GM12878 (cell line): ENCODE results near the gene REPIN1. TPM values are rescaled to one million over a fixed set of nuclear protein-coding genes. Genes with fewer than 3 reads are reported as not detected.

ENCODE experiments used
- ASH2L ChIP-seq: fragments of 300-600, 200-600 bp; sonication (generic); IDR thresholded peaks from 2 replicates; pipeline ENCODE4 v1.6.1; 2017; ENCODE audit warnings: low read depth, mild to moderate bottlenecking, borderline replicate concordance
- BMI1 ChIP-seq: fragments of 450-650 bp; IDR thresholded peaks from 2 replicates; pipeline ENCODE4 v1.6.1; 2016; ENCODE audit warnings: mild to moderate bottlenecking, moderate library complexity, borderline replicate concordance
- BRCA1 ChIP-seq: IDR thresholded peaks from 2 replicates; pipeline ENCODE4 v1.6.1; 2011; ENCODE audit warnings: low read depth, low read length, improper control_type of control experiment
- ESRRA ChIP-seq: IDR thresholded peaks from 2 replicates; pipeline ENCODE4 v1.6.1; 2012; ENCODE audit warnings: mild to moderate bottlenecking, low read length, improper control_type of control experiment
- EZH2 ChIP-seq: IDR thresholded peaks from 2 replicates; pipeline ENCODE4 v1.6.1; 2012; ENCODE audit warnings: low read depth, mild to moderate bottlenecking, control low read depth, inconsistent platforms, low read length, borderline replicate concordance; ENCODE audit not compliant: control insufficient read depth
- HDAC2 ChIP-seq: fragments of 200-600 bp; sonication (generic); IDR thresholded peaks from 2 replicates; pipeline ENCODE4 v1.6.1; 2017
- HDGF ChIP-seq: fragments of 450-650 bp; IDR thresholded peaks from 2 replicates; pipeline ENCODE4 v1.6.1; 2016; ENCODE audit warnings: antibody characterized with exemption
- KAT2A ChIP-seq: conservative IDR thresholded peaks from 2 replicates; pipeline ENCODE4 v1.6.1; 2011; ENCODE audit warnings: low read depth, low read length; ENCODE audit not compliant: control insufficient read depth
- KDM1A ChIP-seq: fragments of 200-600 bp; sonication (generic); IDR thresholded peaks from 2 replicates; pipeline ENCODE4 v1.6.1; 2016; ENCODE audit warnings: borderline replicate concordance
- LARP7 ChIP-seq: fragments of 450-650 bp; IDR thresholded peaks from 2 replicates; pipeline ENCODE4 v1.6.1; 2017; ENCODE audit warnings: mild to moderate bottlenecking
- MEF2B ChIP-seq: fragments of 450-650 bp; IDR thresholded peaks from 2 replicates; pipeline ENCODE4 v1.6.1; 2018; ENCODE audit warnings: mild to moderate bottlenecking, moderate library complexity; ENCODE audit not compliant: partially characterized antibody, poor library complexity, severe bottlenecking
- MTA3 ChIP-seq: IDR thresholded peaks from 2 replicates; pipeline ENCODE4 v1.6.1; 2012; ENCODE audit warnings: low read length, inconsistent platforms, borderline replicate concordance
- NFYA ChIP-seq: IDR thresholded peaks from 2 replicates; pipeline ENCODE4 v1.6.1; 2011; ENCODE audit warnings: low read depth, mild to moderate bottlenecking, low read length, improper control_type of control experiment, borderline replicate concordance
- NR2C1 ChIP-seq: fragments of 450-650 bp; IDR thresholded peaks from 2 replicates; pipeline ENCODE4 v1.6.1; 2017; ENCODE audit warnings: antibody characterized with exemption, mild to moderate bottlenecking, moderate library complexity
- PRDM15 ChIP-seq: fragments of 450-650 bp; formaldehyde crosslinking; IDR thresholded peaks from 2 replicates; pipeline ENCODE4 v1.4.0; 2020; ENCODE audit warnings: mild to moderate bottlenecking, moderate library complexity
- RELB ChIP-seq: fragments of 450-650 bp; IDR thresholded peaks from 2 replicates; pipeline ENCODE4 v1.6.1; 2017; ENCODE audit warnings: low read depth, mild to moderate bottlenecking, moderate library complexity
- SRF ChIP-seq, 2 experiments: IDR thresholded peaks; 2 replicates each; pipeline ENCODE4 v1.6.1; 2011; ENCODE audit warnings: low read depth in 2 of 2, low read length in 2 of 2, mild to moderate bottlenecking in 1 of 2, moderate library complexity in 1 of 2
- SUPT20H ChIP-seq: IDR thresholded peaks from 2 replicates; pipeline ENCODE4 v1.6.1; 2011; ENCODE audit warnings: low read depth, mild to moderate bottlenecking, low read length, moderate library complexity, borderline replicate concordance; ENCODE audit not compliant: control insufficient read depth
- TARDBP ChIP-seq: IDR thresholded peaks from 2 replicates; pipeline ENCODE4 v1.6.1; 2016; ENCODE audit warnings: borderline replicate concordance
- YY1 ChIP-seq: IDR thresholded peaks from 2 replicates; pipeline ENCODE4 v1.6.1; 2011; ENCODE audit warnings: low read depth, mild to moderate bottlenecking, low read length
- ZNF274 ChIP-seq: IDR thresholded peaks from one replicate; pipeline ENCODE4 v1.8.0; 2011; ENCODE audit not compliant: insufficient read length, insufficient read depth
- polyA plus RNA-seq, 11 experiments: library from polyadenylated mRNA; depleted of rRNA in 4 of 11; unstranded in 6 of 11; stranded (reverse) in 5 of 11; fragments of >200 nt; fragmentation: Nextera tagmentation in 4 of 11; fragmentation: Illumina TruSeq in 1 of 11; extraction: Ambion mirVana in 4 of 11; extraction: Trizol in 1 of 11; gene quantifications; 1 replicate in 1 of 11; 2 replicates in 10 of 11; pipeline versions ENCODE4 v1.2.1 to v1.2.3, GENCODE V29; 2011 to 2016; ENCODE audit warnings: inconsistent platforms in 2 of 11, missing spikeins in 2 of 11, low read depth in 1 of 11
- total RNA-seq, 4 experiments: library from RNA; depleted of rRNA in 3 of 4; stranded (reverse); fragments of >200 nt in 3 of 4; fragmentation: Illumina TruSeq in 1 of 4; extraction: Trizol in 1 of 4; gene quantifications; 2 replicates each; pipeline versions ENCODE4 v1.2.1 to v1.2.3, GENCODE V29; 2013 to 2021
- TF ChIP-seq, protein P1 (sequence below): IDR thresholded peaks from 2 replicates; pipeline ENCODE4 v1.6.1; 2012; ENCODE audit warnings: mild to moderate bottlenecking, low read depth, low read length

The REPIN1 gene
- total and polyA plus RNA-seq, 10 of the 15 experiments (the other 5 are each of a cell fraction or from before 2014, with no cell fraction given), result 5.1 to 172 (median 76.9) TPM

- no peak for TF ChIP-seq EZH2
- no peak for TF ChIP-seq NFYA
- TF ChIP-seq, protein P1, sequence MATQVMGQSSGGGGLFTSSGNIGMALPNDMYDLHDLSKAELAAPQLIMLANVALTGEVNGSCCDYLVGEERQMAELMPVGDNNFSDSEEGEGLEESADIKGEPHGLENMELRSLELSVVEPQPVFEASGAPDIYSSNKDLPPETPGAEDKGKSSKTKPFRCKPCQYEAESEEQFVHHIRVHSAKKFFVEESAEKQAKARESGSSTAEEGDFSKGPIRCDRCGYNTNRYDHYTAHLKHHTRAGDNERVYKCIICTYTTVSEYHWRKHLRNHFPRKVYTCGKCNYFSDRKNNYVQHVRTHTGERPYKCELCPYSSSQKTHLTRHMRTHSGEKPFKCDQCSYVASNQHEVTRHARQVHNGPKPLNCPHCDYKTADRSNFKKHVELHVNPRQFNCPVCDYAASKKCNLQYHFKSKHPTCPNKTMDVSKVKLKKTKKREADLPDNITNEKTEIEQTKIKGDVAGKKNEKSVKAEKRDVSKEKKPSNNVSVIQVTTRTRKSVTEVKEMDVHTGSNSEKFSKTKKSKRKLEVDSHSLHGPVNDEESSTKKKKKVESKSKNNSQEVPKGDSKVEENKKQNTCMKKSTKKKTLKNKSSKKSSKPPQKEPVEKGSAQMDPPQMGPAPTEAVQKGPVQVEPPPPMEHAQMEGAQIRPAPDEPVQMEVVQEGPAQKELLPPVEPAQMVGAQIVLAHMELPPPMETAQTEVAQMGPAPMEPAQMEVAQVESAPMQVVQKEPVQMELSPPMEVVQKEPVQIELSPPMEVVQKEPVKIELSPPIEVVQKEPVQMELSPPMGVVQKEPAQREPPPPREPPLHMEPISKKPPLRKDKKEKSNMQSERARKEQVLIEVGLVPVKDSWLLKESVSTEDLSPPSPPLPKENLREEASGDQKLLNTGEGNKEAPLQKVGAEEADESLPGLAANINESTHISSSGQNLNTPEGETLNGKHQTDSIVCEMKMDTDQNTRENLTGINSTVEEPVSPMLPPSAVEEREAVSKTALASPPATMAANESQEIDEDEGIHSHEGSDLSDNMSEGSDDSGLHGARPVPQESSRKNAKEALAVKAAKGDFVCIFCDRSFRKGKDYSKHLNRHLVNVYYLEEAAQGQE, result no peak
- peak; percentile 91 for TF ChIP-seq HDGF
- no peak for TF ChIP-seq PRDM15 (CRISPR knock-in tag)
- no peak for TF ChIP-seq MTA3
- TF ChIP-seq KDM1A, result no peak
- TF ChIP-seq LARP7, result no peak
- no peak for TF ChIP-seq NR2C1
- TF ChIP-seq RELB, result peak; percentile 82
- peak; percentile 64; the same call in 1 of the 2 replicates for TF ChIP-seq ASH2L
- no peak for TF ChIP-seq ESRRA
- TF ChIP-seq SRF (IDR thresholded peaks at IDR 0.05; ENCODE audit: low read depth in 2 of 2, low read length in 2 of 2), result no peak
- TF ChIP-seq MEF2B, result peak; percentile 92
- TF ChIP-seq KAT2A, result no peak
- peak; percentile 42; the same call in 1 of the 2 replicates for TF ChIP-seq BMI1
- no peak for TF ChIP-seq YY1
- no peak for TF ChIP-seq TARDBP
- TF ChIP-seq BRCA1, result no peak
- TF ChIP-seq SUPT20H, result no peak
- no peak for TF ChIP-seq ZNF274
- no peak for TF ChIP-seq HDAC2
Measured at GRCh38 chr7:150406567-150407421, 38.2 kb downstream of the REPIN1 start (continued).
